ENCODE data around the gene PTBP3.
"Not testable (repeated sequence)": the region's sequence is repeated elsewhere in the genome, so short reads cannot be mapped to it uniquely, and the experiment has no call there.

PTBP3 gene

DNA sequence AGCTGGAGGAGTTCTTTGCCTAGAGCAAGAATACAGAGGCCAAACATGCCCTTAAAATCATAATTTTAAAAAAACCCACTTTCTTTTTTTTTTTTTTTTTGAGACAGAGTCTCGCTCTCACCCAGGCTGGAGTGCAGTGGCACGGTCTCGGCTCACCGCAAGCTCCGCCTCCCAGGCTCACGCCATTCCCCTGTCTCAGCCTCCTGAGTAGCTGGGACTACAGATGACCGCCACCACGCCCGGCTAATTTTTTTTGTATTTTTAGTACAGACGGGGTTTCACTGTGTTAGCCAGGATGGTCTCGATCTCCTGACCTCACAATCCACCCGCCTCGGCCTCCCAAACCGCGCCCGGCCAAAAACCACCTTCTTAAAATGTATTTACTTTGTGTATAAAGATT, 66.3 kb downstream of the PTBP3 start:
- not testable (repeated sequence) for DNase-seq

DNA sequence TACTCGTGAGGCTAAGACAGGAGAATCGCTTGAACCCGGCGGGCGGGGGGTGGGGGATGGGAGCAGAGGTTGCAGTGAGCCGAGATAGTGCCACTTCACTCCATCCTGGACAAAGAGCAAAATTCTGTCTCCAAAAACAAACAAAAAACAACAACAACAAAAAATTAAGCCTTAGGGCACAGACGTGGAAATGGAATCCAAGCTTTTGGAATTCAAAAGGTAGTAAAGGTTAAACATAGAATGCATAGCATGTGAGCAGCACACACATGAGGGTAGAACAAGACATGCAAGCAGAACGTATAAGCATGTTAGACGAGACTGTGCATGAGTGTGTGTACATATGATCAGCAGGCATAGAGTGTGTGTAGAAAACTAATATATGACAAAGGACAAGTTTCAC, 68.0 kb downstream of the PTBP3 start:
- DNase-seq = no peak

DNA sequence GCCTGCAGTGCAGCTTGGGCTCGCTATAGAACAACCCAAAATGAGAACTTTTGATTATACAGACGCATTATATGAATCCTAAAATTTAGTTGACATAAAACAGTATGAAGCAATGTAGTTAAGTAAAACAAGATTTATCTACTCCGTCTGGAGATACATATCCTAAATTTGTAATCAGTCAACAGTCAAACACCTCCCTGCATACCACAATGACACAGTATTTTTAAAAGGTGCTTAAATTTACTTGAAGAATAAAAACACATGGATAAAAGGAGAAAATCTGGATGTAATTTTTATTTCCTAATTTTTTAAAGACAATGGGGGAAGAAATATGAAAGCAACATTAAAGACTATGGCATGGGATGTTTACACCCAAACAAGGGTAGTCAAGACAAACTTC, 70.8 kb downstream of the PTBP3 start:
- DNase-seq = no peak

DNA sequence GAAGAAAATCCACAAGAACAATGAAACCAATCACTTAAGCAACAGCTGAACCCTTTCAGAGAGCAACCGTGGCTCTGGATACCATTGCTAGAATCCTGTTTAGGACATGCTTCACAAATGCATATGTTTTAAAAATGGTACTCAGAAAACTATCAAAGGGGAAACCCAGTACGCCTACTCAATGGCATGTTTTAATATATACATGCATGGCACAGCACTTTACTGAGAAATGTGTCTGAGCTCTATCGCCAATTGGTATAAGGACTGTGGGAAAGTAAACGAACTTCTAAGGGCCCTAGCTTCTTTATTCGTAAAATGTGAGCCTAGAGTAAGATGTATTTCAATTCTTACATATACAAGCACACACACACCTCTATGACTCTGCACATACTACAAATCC, 72.3 kb downstream of the PTBP3 start:
- DNase-seq = no peak

DNA sequence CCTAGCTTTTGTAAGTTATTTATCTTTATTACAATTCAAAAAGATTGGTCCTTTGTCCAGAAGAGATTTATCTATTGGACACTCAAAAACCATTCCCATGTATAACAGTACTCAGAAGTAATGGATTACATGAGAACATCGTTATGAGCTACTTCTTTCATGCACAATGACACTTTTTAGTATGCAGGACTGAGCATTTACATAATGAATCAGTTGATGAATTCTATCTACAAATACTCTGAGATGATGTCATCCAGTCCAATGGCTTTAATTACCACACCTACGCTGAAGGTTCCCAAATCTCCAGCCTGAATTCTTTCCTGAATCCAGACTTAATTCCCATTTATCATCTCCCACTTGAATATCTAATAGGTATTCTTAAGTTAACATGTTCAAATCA, 75.3 kb downstream of the PTBP3 start:
- no peak for DNase-seq

DNA sequence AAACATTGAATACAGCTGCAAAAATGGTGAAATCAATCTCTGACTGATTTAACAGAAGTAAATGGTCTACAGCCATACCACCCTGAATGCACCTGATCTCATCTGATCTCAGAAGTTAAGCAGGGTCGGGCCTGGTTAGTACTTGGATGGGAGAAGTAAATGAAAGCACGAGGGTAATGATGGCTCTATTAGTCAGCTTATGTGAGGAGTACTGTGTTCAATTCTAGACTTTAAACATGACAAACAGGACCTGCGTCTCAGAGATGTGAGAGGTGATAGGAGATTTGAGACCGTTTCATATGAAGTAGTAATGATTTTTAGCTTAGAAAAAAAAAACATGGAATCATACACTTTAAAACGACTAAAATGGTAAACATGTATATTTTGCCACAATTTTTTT, 81.2 kb downstream of the PTBP3 start:
- DNase-seq = no peak

DNA sequence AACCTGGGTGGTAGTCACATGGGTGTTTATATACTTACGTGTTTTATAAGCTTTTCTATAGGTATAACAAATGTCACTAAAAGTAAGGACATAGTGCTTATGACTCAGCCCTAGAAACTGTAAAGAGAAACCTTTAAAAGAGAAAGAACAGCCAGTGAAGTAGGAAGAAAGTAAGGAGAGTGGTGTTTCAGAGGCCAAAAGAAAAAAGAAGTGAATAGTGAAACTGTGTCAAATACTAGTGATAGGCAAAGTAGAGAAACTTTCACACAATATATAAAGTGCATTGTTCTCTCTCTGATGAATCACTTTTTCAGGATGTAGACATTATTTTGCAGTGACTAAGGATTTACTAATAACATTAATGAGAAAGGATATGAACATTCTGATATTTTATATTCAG, 84.1 kb downstream of the PTBP3 start:
- no peak for DNase-seq

DNA sequence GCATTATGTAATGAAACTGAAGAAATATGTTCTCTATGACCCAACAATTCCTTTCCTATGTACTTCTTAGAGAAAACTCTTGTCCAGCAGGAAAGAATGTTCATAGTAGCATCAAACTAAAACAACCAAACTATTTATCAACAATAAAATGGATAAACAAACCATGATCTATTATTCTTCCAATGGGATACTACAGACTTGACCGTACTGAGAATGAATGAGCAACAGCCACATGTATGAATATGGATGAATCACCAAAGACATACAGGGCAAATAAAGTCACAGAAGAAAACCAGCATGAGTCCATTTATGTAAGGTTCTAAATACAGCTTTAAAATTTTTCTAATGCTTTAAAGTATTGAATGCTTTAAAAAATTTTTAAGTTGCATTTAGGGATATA, 84.7 kb downstream of the PTBP3 start:
- no peak for DNase-seq

DNA sequence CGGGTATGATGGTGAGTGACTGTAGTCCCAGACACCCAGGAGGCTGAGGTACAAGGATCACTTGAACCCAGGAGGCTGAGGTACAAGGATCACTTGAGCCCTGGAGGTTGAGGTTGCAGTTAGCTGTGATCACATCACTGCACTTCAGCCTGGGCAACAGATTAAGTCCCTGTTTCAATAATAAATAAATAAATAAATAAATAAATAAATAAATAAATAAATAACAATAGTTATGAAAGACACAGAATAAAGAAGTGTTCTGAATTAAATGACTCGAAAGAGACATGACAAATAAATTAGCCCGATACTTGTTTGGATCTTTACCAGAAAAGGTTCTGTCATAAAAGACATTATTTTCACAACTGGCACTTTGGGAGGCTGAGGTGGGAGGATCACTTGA, 86.3 kb downstream of the PTBP3 start:
- no peak for DNase-seq

DNA sequence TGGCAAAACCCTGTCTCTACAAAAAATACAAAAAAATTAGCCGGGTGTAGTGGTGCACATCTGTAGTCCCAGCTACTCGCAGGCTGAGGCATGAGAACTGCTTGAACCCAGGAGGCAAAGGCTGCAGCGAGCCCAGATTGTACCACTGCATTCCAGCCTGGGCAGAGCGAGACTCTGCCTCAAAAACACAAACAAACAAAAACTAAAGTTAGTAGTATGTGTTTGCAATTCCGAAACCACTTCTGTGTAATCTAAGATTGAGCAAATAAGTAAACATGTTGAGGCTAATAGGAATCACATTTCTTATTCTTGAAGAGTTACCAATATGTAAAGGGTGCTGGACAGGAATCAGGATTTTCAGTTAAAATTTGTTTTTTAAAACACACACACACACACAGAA, 88.3 kb downstream of the PTBP3 start:
- DNase-seq = no peak

DNA sequence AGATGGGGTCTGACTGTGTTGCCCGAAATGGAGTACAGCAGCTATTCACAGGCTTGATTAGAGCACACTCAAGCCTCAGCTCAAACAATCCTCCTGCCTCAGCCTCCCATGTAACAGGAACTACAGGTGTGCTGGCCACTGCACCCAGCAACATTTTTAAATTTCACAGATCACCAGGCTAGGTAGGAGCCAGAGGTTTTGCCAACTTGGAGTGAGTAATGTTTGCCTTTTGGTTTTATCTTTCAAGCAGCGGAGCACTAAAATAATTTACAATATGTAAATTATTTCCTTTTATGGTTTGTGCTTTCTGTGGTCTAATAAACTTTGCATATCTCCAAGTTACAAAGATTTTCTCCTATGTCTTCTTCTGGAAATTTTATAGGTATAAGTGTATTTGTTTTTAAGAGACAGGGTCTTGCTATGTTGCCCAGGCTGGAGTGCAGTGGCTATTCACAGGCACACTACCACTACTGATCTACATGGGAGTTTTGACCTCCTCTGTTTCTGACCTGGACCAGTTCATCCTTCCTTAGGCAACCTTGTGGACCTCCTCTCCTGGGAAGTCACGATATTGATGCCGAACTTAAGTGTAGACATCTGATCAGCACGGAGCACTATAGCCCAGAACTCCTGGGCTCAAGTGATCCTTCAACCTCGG, 91.1 kb downstream of the PTBP3 start:
- DNase-seq = no peak

DNA sequence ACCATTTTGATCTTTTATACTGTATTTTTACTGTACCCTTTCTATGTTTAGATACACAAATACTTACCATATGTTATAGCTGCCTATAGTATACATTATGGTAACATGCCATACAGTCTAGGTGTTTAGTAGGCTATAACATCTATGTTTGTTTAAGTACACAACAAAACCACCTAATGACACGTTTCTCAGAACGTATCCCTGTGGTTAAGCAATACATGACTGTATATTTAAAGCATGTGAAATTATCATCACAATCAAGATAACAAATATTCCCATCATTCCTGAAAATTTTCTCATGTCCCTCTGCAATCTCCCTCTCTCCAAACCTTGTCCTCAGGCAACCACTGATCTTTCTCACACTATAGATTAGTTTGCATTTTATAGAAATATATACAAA, 91.9 kb downstream of the PTBP3 start:
- no peak for DNase-seq

DNA sequence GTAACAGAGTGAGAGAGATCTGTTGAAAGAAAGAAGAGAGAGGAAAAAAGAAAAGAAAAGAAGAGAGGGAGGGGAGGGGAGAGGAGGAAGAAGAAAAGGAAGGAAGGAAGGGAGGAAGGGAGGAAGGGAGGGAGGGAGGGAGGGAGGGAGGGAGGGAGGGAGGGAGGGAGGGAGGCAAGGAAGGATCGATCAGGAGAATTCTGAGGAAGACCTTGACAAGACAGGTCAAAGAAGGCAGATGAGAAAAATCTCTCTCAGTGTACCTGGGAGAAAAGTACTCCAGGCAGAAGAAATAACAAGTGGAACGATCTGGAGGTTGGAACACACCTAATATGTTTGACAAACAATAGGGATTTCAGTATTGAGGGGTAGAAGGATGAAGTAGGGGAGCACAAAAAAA, 93.7 kb downstream of the PTBP3 start:
- no peak for DNase-seq

DNA sequence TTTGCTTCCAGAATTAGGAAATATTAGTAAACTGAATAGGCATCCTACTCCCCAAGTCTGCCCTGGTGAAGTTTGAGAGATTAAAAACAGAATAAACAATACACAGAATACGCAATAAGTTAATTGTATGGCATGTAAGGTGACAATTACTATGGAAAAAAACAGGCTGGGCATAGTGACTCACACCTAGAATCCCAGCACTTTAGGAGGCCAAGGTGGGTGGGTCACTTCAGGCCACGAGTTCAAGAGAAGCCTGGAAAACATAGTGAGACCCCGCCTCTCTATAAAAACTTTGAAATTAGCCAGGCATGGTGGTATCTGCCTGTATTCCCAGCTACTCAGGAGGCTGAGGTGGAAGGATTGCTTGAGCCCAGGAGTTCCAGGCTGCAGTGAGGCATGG, 94.1 kb downstream of the PTBP3 start:
- no peak for DNase-seq

DNA sequence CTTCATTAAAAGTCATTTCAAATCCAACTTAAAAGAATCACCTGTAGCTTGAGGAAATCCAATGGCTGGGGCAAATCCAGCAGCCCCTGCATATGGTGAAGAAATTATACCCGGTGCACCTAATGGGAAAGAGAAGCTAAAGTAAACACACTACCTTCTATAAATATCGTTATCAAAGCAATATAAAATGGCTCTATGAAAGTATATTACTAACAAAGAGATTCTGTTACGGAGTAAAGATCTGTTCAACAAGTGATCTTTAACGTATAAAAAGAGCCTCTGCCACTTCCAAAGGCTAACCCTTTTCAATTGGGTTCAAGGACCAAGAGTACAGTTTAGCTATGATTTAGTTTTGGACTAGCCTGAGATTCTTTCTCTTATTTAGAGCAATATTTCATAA, 98.6 kb downstream of the PTBP3 start:
- no peak for DNase-seq

DNA sequence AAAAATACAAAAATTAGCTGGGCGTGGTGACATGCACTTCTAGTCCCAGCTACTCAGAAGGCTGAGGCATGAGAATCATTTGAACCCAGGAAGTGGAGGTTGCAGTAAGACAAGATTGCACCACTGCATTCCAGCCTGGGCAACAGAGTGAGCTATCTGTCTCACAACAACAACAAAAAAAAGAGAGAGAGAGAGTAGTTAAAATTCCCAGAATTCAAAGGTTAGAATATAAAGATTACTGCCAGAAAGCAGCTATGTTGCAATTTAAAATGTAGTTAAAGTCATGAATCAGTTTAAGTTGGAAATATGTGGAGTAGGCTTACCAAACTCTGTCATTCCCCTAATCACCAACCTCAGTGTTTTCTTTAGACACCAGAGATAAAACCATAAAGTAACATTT, 99.7 kb downstream of the PTBP3 start:
- DNase-seq = no peak

DNA sequence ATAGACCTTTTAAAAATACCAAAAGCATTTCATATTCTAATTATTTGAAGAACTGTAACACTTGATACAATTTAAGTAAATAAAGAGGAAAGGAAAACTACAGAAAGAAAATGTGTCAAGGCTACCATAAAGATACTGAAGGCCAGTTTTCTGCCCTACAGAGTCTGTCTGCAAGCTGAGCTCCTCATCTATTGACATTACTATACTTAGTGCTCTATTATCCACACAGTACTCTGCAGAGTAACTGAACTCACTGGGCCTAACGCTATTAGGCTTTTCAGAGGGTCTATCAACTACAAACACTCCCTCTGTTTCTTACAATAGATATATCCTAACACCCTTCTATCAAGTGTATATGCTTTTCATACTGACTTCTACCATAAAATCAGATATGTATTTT, 101.2 kb downstream of the PTBP3 start:
- DNase-seq = no peak

DNA sequence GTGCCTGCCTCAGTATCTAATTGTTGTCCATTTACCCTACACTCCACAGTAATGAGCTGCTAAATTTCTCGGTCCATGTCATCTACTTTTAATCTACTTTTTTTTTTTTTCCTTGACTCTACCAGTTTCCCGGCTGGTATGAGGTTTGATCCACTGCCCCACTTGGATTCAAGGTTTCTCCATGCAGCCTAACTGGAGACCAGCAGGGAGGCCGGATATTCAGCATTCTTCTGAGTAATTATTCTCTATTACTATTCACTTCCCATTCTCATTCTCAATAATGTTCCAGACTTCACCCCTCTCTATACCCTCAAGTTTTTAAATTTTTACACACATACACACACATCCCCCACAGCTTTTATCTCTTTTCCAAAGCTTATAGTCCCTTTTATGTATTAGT, 107.3 kb downstream of the PTBP3 start:
- DNase-seq = no peak

DNA sequence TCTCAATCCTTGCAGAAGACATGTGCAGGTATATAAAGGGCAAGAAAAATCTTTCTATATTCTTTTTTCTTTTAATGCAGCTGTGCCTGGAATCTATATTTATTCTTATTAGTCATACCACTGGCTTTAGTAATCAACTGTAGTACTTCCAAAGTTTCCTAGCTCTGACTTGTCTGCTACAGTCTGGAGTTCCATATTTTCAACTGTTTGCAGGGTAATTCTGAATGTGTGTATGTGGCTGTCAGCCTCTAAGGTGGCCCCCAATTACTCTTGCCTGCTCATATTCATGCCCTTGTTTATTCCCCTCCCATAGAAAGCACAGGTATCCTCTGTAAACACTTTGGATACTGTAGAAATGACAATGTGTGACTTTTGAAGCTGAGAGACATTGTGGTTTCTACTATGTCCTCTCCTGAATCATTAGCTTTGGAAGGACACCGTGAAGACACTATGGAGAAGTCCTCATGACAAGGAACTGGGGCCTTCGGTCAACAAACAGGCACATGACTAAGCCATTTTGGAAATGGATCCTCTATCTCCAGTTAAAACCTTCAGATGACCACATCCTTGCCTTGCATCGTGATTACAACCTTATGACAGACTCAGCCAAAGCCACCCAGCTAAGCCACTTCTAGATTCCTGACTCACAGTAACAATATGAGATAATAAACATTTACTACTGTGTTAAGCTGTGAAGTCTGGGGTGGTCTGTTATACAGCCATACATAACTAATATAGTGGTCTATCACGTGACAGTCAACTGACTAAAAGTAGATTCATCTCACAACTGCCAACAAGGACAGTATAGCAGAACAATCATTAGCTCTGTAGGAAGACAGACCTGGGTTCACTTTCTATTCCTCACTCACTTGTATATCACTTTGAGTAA, 108.8 kb downstream of the PTBP3 start:
- no peak for DNase-seq

DNA sequence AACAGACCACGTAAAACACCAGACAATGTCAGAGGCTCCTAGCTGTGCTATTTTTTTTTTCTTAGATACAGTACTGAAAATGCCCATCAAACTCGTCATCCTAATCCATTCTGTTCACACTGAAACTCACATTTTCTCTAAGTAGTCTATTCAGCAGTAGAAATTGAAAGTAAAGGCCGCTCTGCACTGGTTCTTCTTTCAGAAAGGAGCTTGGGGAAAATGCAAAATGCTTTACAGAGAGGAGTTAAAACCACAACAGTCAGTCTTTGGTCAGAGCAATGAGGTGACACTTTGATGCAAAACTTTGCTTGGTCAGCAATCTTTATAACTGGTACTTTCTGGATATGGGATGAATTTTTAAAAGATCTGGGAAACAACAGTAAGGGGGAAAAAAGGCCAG, 114.5 kb downstream of the PTBP3 start:
- no peak for DNase-seq

DNA sequence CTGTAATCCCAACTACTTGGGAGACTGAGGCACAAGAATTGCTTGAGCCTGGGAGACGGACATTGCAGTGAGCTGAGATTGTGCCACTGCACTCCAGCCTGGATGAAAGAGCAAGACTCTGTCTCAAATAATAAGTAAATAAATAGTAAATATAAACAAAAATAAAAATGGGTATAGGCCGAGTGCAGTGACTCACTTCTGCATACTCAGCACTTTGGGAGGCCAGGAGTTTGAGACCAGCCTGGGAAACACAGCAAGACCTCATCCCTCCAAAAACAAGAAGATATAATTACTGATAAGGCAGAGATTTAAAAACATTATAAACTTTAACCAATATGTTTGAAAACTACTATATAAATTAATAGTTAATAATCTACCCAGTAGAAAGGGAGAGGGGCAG, 120.5 kb downstream of the PTBP3 start:
- DNase-seq = no peak

DNA sequence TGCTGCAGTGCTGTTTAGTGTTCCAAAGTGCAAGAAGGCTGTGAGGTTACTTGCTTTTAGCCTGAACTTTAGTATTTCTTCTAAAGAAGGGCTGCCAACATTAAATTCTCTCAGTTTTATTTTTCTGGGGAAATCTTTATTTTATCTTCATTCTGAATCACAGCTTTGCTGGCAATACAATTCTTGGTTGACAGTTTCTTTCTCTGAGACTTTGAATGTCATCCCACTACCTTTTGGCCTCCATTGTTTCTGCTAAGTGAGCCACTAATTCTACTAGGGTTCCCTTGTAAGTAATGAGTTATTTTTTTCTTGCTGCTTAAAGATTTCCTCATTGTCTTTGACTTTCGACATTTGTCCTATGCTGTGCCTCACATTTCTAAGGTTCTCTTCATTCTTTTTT, 126.0 kb downstream of the PTBP3 start:
- DNase-seq = no peak

DNA sequence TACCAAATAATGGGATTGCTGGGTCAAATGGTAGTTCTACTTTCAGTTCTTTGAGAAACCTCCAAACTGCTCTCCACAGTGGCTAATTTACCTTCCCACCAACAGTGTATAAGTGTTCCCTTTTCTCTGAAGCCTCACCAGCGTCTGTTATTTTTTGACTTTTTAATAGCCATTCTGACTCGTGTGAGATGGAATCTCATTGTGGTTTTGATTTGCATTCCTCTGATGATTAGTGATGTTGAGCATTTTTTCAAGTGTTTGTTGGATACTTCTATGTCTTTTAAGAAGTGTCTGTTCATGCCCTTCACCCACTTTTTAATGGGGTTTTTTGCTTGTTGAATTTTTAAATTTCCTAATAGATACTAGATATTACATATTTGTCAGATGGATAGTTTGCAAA, 129.9 kb downstream of the PTBP3 start:
- DNase-seq = no peak

DNA sequence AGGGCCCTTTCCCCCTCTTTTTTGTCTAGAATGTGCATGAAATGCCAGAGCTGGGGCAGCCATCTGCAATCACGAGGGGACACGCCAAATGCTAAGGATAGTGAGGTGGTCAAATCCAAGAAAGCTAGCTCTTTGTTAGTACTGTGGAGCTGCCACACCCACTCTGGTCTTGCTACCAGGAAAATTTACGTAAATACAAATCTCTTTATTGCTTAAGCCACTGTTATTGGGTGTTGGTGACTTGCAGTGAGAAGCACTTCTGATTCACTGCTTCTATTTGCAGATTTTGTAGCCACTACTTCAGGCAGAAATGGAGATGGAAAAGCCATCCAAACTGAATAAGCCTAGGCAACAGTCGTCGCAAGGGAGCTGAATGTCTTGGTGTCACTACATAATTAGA, 132.7 kb downstream of the PTBP3 start:
- no peak for DNase-seq

DNA sequence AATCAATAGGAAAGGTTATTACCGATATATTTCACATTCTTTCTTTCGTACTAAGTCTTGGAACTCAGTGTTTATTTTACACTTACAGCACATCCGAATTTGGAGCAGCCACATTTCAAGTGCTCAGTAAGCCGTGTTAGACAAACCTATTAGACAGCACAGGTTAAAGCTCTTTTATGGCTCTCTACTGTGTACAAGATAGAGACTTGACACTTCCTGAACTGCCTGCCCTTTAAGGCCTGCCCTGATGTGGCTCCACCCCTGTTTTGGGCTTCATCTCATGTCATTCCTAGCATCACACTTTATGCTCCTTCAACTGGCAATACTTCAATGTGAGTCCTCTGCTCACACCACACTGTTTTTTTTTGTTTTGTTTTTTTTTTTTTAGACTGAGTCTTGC, 134.8 kb downstream of the PTBP3 start:
- no peak for DNase-seq

Data from cortex of kidney (tissue), 1 donor.